ACHN (cell line): ENCODE results near the gene RPS5.

Experiments used
- DNase-seq: peaks from one replicate; pipeline ENCODE4 v3.0.0-alpha.2; 2015
- in situ Hi-C: cut with HindIII; loops from 2 replicates; pipeline ENCODE4 v1.10.0; 2017; ENCODE audit warnings: low sequenced_read_pairs, low pct_ligation_motif_present, low pct_unique_long_range_greater_than_20kb

Gene RPS5

DNA sequence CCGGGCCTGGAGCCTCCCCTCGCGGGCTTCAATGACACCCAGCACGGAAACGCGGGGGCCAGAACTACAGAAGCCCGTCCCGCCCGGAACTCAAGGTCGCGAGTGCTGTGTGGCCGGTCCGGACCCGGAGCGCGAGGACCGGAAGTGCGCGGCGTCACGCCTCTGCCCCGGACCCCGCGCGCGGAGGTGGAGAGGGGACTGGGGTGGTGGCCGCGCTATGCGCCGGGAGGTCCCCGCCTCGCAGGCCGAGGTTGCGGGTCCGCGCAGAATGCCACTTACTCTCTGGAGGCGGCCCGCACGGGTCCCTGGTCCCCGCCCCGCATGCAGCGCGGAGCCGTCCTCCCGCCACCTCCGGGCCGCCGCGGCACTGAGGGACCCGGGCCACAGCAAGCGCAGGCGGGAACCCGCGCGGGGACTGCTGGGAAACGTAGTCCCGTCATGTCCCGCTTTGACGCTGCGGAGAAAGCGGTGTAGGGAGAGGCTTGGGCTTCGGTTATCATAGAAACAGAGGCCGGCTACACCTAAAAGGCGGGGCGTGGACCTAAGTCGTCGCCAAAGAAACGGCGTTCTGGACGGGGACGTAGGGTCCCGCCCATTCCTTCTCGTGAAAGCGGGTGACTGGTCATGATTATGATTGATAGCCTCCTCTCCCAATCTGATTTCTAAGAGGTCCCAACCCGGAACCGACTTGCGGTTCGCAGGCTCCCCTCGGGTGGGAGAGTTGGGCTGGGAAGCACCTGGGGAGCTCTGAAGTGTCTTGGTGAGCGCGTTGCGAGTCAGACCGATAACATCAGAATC is 6.2 kb upstream of the RPS5 start, which contains the start of gene ZNF837:
Gene ZNF837, minus strand, starts transcription at position 369 of the 798 bp plus-strand sequence. CDS start 11,698 bp downstream, outside the sequence.
- DNase-seq = peak; percentile 99
- in situ Hi-C loops = no loop called here

- in situ Hi-C loops = no loop called here
These were observed 5.4 kb upstream of the RPS5 start for GRCh38 chr19:58381460-58382212.

GRCh38 chr19:58382997-58383603 is 4.0 kb upstream of the RPS5 start:
- in situ Hi-C loops = no loop called here
- no peak for DNase-seq

More at GRCh38 chr19:58381460-58382212, 5.4 kb upstream of the RPS5 start:
- no peak for DNase-seq

DNA sequence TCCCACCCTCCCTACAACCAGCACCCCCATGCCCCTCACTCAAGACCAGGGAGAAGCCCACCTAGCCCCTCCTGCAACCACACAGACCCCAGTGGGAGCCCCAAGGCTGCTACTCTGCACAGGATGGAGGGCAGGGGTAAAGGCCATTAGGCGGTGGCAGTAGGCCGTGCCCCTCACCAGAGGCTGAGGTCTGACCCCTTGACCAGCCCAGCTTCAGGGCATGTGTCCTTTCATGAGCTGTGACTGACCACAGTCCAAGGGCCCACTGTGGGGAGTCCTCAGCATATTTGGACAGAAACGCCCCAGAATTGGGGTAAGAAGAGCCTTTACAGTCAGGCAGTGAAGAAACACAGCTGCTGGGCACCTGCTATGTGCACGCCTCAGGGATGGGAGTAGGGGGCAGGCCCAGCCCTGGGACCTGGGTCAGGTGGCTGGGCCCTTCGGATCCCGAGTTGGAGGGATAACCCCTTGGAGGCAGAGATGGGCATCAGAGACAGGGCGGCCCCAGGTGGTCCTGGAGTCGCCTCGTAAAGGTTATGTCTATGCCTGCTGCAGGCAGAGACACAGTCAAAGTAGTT is 1.7 kb upstream of the RPS5 start:
- no peak for DNase-seq
- in situ Hi-C loops = no loop called here

DNA sequence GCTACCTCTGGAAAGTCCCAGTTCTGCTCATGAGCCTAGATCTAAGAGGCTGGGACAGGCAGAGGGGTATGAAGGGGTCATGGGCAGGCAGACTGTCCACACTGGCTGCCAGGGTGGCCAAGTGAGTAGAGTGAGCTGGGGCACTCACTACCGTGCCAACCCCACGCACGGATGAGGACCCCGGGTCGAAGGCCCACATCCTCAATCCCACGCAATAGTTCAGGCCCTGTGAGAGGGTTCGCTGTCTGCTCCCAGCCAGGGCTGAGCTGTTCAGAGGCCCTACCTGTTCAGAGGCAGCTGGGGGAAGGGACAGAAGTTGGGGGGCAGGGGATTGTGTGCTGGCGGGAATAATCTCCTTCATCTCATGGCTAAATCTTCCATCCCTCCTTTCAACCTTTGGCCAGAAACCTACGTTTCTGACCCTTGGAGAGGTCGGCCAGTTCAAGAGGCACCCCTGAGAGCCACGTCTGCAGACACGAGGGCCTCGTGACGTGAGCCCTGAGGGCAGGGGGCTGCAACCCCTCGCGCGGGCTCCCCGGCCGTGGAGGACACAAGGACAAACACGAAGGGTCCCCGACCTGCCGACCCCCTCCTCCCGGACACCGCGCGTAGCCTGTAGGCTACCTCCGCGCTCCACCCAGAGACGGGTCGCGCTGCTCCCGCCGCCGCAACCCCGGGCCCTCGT is 1.0 kb upstream of the RPS5 start:
- no peak for DNase-seq
- in situ Hi-C loops = no loop called here

DNA sequence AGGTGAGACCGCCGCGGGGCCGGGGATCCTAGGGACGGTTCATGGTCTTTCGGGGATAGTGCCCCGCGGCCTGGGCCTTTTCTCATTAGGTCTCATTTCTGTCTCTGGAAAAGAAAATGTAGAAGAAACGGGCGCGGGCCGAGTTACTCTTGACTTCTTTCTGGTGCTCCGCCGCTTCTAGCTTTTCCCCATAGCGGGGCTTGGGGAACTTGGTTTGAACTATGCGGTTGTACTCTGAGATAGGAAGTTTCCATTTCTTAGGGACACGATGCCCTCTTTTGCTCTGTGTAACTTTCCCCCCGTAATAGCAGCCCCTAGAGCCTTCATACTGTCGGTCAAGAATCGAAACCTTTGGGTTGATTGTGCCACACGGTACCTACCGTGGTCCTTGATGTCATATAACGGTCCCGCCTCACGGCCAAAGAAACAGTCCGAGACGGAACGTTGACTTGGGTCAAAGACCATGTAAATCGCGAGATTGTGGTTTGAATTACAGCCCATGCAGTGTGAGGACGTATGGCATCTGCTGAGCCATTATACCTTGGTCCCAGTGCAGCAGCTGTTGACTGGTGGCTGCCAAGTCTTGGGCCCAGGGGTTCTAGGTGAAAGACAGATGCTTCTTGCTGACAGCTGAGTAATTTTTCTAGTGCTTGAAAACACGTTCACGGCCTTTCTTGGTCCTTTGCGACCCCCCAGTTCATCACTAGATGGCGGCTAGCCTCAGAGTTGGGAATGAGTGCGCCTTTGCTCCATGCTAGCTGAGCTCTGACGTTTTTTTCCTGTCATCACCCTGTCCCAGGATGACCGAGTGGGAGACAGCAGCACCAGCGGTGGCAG is 487 bp downstream of the RPS5 start:
- in situ Hi-C loops = no loop called here

DNA sequence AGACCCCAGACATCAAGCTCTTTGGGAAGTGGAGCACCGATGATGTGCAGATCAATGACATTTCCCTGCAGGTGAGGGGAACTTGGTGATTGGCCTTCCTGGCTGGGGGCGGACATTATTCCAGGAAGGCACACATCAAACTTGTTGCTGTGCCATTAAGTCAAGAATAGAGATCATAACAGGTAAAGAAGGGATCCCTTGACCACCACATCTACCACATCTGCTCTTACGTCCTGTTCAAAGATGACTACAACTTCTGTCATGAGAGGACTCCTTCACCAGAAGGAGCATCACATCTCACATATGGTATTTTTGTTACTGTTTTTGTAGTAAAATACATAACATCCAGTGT is 1.1 kb downstream of the RPS5 start:
- DNase-seq = no peak
- in situ Hi-C loops = no loop called here

More for the DNA sequence above, 487 bp downstream of the RPS5 start:
- DNase-seq = no peak

DNA sequence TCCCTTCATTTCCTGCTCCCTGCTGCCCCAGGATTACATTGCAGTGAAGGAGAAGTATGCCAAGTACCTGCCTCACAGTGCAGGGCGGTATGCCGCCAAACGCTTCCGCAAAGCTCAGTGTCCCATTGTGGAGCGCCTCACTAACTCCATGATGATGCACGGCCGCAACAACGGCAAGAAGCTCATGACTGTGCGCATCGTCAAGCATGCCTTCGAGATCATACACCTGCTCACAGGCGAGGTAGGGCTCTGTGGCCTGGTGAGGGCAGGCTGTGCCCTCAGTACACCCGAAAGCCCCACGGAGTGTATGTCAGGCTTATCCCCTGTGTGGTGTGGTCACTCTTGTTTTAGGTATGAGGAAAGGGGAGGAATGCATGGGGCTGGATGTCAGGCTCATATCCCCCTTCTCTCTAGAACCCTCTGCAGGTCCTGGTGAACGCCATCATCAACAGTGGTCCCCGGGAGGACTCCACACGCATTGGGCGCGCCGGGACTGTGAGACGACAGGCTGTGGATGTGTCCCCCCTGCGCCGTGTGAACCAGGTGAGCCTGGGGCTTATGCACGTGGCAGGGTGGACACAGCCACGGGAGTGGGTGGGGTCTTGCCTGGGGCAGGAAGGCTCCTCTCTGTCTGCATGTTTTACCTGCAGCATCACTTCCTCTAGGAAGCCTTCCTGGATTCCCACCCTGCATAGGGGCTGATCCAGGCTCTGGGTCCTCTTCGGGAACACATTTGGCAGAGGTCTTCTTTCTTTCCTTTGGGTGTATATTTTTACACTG is 6.1 kb downstream of the RPS5 start:
- DNase-seq = no peak
- in situ Hi-C loops = no loop called here

- in situ Hi-C loops = no loop called here
- no peak for DNase-seq
These were observed 6.6 kb downstream of the RPS5 start for GRCh38 chr19:58393725-58394033.

DNA sequence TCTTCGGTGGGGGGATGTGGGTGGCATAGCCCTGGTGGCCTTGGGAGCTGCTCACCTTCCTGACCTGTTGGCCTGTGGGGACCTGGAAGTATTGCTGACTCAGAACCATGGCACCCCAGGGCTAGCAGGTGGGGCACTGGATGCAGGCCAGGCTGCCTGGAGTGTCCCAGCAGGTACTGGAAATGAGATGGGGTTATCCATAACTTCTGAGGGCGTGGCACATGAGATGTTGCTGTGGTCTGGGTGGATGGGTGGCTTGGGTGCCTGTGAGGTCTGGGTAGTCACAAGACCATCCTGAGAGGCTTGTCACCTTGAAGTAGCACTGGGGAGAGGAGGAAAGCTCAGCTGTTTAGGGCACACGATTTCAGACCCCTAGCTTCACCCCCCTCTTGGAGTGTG is 7.8 kb downstream of the RPS5 start:
- DNase-seq = no peak
- in situ Hi-C loops = no loop called here

DNA sequence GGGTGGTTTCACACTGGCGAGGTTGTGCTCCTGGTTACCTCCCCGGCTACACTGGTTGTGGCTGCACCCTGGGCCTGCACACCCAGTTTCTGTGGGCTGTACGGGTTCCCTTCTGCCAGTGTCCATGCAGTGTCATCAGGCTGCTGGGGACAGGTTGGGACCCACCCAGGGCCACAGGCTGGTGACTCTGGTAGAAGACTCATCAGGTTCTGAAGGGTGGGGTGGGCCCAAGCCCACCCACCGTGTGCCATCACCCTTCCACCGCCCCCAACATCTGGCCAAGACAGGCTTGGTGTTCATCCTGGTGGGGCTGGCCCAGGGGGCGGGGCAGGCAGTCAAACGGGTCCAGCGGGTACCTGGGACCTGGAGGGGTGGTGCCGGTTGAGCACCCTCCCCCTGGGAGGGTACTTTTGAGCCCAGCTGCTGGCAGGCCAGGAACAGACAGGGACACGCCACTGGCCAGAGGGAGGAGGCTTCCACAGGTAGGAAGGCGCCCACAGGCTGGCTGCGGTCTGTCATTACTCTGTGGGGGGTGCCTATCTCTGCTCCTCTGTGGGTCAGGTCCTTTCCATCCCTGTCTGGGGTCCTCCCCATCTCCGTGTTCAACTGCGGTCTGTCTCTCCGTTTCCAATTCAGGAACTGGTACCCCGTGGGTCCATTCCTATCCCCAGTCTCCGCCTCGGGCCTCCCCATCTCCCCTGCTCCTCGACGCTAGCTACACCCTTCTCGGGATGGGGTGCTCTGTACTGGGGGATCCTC is 8.3 kb downstream of the RPS5 start, which contains the start of gene RNF225:
Gene RNF225, plus strand, starts transcription at position 437 of the 759 bp plus-strand sequence. CDS start 434 bp downstream, outside the sequence.
- in situ Hi-C loops = no loop called here
- no peak for DNase-seq

DNA sequence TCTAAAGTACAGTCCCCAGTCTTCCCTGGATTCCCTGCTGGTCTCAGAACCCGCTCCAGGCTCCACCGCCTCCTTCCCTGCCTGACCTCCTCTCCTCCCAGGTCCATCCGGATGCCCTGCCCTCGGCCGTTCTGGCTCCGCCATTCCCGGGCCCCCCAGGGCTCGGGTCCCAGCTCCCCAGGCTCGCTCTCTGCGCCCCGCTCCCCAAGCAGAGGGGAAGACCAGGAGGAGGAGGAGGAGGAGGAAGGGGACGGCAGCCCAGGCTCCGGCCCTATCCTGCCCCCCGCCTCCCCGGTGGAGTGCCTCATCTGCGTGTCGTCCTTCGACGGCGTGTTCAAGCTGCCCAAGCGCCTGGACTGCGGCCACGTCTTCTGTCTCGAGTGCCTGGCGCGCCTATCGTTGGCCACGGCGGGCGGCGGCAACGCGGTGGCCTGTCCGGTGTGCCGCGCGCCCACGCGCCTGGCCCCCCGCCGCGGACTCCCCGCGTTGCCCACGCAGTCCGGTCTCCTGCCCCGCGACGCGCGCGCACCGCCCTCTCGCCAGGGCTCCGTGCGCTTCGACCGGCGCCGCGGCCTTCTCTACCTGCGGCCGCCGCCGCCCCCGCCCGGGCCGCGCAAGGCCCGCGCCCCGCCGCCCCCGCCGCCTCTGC is 9.0 kb downstream of the RPS5 start:
- in situ Hi-C loops = no loop called here

DNA sequence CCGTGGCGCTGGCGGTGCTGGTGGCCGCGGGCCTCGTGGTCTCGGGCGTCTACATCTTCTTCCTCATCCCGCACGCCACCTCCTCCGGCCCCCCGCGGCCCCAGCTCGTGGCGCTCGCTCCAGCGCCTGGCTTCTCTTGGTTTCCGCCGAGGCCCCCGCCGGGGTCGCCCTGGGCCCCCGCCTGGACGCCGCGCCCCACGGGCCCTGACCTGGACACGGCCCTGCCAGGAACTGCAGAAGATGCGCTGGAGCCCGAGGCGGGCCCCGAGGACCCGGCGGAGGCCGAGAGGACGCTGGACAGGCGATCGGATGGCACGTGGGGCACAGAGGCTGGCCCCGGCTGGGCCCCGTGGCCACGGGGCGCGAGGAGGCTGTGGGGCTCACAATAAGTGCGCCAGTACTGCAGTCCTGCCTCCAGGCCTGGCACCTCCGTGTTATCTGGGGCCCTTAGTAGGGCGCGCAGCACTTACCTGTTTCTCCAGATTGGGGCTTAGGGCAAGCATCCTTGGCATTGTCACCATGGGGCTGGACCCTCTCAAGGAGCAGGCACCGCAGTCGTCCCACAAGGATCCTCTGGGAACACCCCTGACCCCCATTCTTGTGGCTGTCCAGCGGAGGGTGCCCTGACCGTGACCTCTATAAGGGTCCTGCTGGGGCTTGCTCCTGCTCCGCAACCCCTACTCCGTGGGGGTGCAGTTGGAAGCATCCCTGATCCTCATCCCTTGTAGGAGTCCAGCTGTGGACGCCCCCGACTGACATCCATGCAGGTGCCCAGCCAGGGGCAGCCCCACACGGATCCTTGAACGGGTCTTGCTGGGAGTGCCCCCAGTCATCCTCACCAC is 9.8 kb downstream of the RPS5 start:
- no peak for DNase-seq

More for the DNA sequence above, 9.0 kb downstream of the RPS5 start:
- no peak for DNase-seq

DNA sequence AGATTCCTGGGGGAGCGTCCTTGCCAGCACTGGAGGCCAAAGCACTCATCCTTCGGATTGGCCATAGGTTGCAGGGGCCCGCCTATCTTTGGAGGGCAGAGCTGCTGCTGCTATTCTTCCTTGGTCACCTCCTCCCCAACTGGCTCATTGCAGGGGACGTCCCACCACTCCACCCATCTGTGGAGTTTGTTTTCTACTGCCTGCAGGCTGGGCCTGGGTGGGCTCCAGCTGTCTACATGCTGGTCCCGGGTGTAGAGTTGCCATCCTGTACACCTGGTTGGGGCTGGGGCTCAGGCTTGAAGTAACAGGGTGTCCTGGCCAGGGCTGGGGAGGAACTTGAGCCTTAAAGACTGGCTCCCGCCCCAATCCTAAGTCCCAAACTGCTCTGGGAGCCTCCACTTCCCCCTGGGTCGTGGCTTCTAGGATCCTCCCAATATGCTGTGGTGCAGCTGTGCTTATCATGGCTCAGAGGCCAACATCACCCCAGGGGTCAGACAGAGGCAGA is 10.5 kb downstream of the RPS5 start:
- no peak for DNase-seq

More for the DNA sequence above, 9.8 kb downstream of the RPS5 start:
- in situ Hi-C loops = no loop called here

GRCh38 chr19:58398087-58398486 is 11.0 kb downstream of the RPS5 start:
- in situ Hi-C loops = no loop called here
- DNase-seq = no peak

More for the DNA sequence above, 10.5 kb downstream of the RPS5 start:
- in situ Hi-C loops = no loop called here
